Psoas muscle (tissue), 8 donors: ENCODE measurements around the gene GALE. TPM values are rescaled to one million over a fixed set of nuclear protein-coding genes. Genes with fewer than 3 reads are reported as not detected.

Source experiments
- ATAC-seq, 4 donors: fragments of 200-7000 bp; cut with Tn5 transposase; one replicate each; pipeline ENCODE4 v1.9.1; 2020; ENCODE audit warnings: moderate library complexity in 3 of 4, mild to moderate bottlenecking in 2 of 4
- DNase-seq, 2 donors: peaks; one replicate each; pipeline ENCODE4 v3.0.0-alpha.2; 2020
- H3K27ac ChIP-seq: fragments of 200-600 bp; one replicate; pipeline ENCODE4 v1.8.0; 2022
- H3K27me3 ChIP-seq, 3 donors: fragments of 200-600 bp in 1 of 3; one replicate each; pipeline versions ENCODE4 v1.6.1 to v1.8.0; 2013 to 2022; ENCODE audit warnings: low read length in 2 of 3, mild to moderate bottlenecking in 2 of 3, moderate library complexity in 1 of 3; ENCODE audit not compliant: insufficient read depth in 3 of 3
- H3K36me3 ChIP-seq, 2 donors: fragments of 200-600 bp in 1 of 2; one replicate each; pipeline versions ENCODE4 v1.6.1 to v1.8.0; 2013 to 2022; ENCODE audit warnings: low read depth in 1 of 2, mild to moderate bottlenecking in 1 of 2, moderate library complexity in 1 of 2; ENCODE audit not compliant: insufficient read depth in 1 of 2
- H3K4me1 ChIP-seq: fragments of 200-600 bp; one replicate; pipeline ENCODE4 v1.8.0; 2022
- H3K4me3 ChIP-seq: fragments of 200-600 bp; one replicate; pipeline ENCODE4 v1.8.0; 2022; ENCODE audit warnings: mild to moderate bottlenecking
- H3K9me3 ChIP-seq: fragments of 200-600 bp; one replicate; pipeline ENCODE4 v1.8.0; 2022
- CTCF ChIP-seq: fragments of 200-600 bp; IDR thresholded peaks from one replicate; pipeline ENCODE4 v1.8.0; 2022; ENCODE audit warnings: antibody characterized with exemption
- WGBS, 3 donors: extraction: QIAGEN DNeasy Blood & Tissue Kit; methylation state at CpG; one replicate each; pipeline versions ENCODE4 v1.1.6 to v1.1.7; 2013; 5-methylcytosine and 5-hydroxymethylcytosine counted together
- intact Hi-C, 2 donors: fragments of 100-400 bp; cut with DNase I; formaldehyde crosslinking; loops; one replicate each; pipeline versions ENCODE4 v1.11.0 to v1.14.2; 2022
- polyA plus RNA-seq, 3 donors: library from polyadenylated mRNA; stranded (reverse); fragments of 200-250 nt; gene quantifications; one replicate each; pipeline ENCODE4 v1.2.3, GENCODE V29; 2013
- total RNA-seq, 4 donors: library from RNA; stranded (reverse); fragmentation: NEBNext Ultra II Directional in 2 of 4; extraction: Animal tissue kit (Norgen Biotek cat#: 25700) in 2 of 4; gene quantifications; one replicate each; pipeline versions ENCODE4 v1.2.1 to v1.2.4, GENCODE V29; 2021 to 2023
- donor health status: healthy with polysubstance abuse.
- donor health status: DM: no; HTN: no; CAD: no; lungs with moderate emphysema.
- donor health status: Bipolar disorder and iron deficiency.
- donor health status: healthy.
- donor health status: DM: yes; HTN: yes; CAD: no.
- donor health status: DM: no; HTN: no; CAD: no.
- donor health status: DM: no; HTN: no; CAD: no.
- donor health status: DM: yes; HTN: yes; CAD: no.

GALE gene
- total and polyA plus RNA-seq, 7 donors: 6.4 to 69.9 (median 7.7) TPM

DNA sequence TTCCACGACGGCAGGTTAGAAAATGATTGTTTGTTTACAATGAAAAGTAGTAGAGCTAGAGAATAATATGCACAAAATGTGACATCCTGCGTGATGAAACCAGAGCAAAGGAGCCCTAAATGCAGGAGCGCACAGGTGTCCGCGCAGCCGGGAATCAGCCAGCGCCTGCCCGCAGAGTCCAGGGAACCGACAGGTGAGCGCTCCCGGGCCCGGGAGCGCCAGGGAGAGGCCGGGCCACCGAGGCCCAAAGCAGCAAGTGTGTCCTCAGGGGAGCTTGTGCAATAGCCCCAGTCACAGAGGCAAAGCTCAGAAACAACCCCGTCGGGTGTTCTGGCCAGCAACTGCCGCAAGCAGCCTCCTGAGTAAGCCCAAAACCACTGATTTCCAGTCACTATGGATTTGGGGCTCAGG is 789 bp upstream of the GALE start:
- ATAC-seq (peak in 2 of 4 donors; percentile 9 to 16), DNase-seq (peak in 1 of 2 donors; percentile 60)
- intact Hi-C loops: no loop called here
- Histone ChIP-seq H3K9me3 (no peaks in the 10 kb centered on the region), H3K27ac (peak overlapping the region; percentile 98), H3K36me3 (peaks cover 0 to 49% of the 10 kb centered on the region in 2 donors), H3K4me1 (peaks cover 13% of the 10 kb centered on the region), H3K4me3 (peak overlapping the region; percentile 97), H3K27me3 (no peaks in the 10 kb centered on the region)
- TF ChIP-seq CTCF: no peak
- WGBS, 3 donors: 20 to 21% (median 21%) methylated on average over 19 of the region's 19 CpGs

GRCh38 chr1:23799570-23800399 is 769 bp downstream of the GALE start:
- Histone ChIP-seq H3K36me3 (peaks cover 0 to 49% of the 10 kb centered on the region in 2 donors), H3K4me1 (peaks cover 13% of the 10 kb centered on the region), H3K27ac (peak overlapping the region; percentile 98), H3K4me3 (peak overlapping the region; percentile 97), H3K27me3 (no peaks in the 10 kb centered on the region), H3K9me3 (no peaks in the 10 kb centered on the region)
- intact Hi-C loops: no loop called here
- DNase-seq (peak; percentile 52 to 67), ATAC-seq (peak; percentile 33 to 57 (median 52))
- WGBS, 3 donors: 3 to 5% (median 4%) methylated on average over 34 to 48 of the region's 48 CpGs
- no peak for TF ChIP-seq CTCF

DNA sequence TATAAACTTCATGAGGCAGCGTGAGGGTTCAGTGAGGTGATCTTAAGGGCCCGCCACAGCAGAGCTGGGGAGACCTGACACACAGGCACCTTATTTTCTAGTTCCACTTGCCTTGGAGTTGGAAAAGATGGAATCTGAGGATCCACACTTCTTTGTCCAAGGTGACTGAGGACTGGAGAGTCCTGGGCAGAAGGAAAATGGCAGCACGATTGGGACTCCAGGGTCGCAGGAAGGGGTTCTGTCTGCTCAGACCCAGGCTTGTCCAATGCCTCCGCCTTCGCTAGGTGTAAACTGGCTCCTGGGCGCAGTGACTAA is 1.3 kb downstream of the GALE start:
- intact Hi-C loops: no loop called here
- H3K36me3 ChIP-seq: peaks cover 0 to 50% of the 10 kb centered on the region in 2 donors
- H3K27ac ChIP-seq: peak overlapping the region; percentile 98
- no peak for ATAC-seq
- H3K4me1 ChIP-seq: peaks cover 13% of the 10 kb centered on the region
- H3K4me3 ChIP-seq: peak overlapping the region; percentile 97
- no peaks in the 10 kb centered on the region for H3K9me3 ChIP-seq
- no peak for TF ChIP-seq CTCF
- H3K27me3 ChIP-seq: no peaks in the 10 kb centered on the region
- no peak for DNase-seq
- WGBS, 3 donors: 73 to 78% (median 78%) methylated on average over 7 of the region's 7 CpGs

DNA sequence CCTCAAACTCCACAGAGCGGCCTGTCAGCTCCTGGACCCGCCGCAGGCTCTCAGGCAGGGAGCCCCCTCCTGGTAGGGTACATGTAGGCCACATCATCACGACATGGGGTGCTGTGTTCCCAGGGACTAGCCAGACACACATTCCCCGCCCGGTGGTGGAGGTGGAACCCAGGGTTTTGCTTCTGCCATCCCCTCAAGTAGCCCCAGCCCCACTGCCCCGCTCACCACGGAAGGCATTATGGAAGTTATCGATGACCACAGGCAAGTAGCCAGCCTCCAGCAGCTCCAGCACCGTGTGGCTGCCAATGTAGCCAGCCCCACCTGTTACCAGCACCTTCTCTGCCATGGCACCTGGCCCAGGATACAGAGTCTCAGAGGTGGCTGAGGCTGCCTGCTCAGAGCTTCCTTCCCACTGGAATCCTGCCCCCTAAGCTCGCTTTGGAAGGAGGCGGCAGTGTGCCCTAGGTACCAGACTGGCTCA is 1.9 kb downstream of the GALE start:
- Histone ChIP-seq H3K27ac (peak overlapping the region; percentile 98), H3K36me3 (peaks cover 0 to 48% of the 10 kb centered on the region in 2 donors), H3K9me3 (no peaks in the 10 kb centered on the region), H3K4me1 (peaks cover 13% of the 10 kb centered on the region), H3K4me3 (no peak overlapping the region), H3K27me3 (no peaks in the 10 kb centered on the region)
- 70 to 77% (median 73%) methylated on average over 10 to 12 of the region's 12 CpGs for WGBS, 3 donors
- TF ChIP-seq CTCF: no peak
- intact Hi-C loops: no loop called here
- DNase-seq (peak in 1 of 2 donors; percentile 54), ATAC-seq (no peak)
